ENCODE results near the gene MBD4.

DNA sequence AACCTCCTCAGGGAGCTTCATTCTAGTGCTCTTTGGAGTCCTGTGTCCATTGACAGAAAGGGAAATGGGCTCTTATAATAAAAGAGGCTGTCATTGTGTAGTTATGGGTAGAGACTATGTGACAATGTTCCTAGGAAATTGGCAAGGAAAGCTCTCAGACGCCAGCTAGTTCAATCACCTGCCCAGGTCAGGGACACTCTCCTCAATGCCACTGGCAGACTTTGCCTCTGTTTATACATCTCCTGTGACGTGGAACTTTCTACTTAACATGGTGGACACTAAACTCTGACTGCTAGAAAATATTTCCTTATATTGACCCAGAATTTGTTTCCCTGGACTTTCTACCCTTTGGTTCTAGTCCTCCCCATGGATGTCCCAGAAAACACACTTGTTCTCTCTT, 14.1 kb downstream of the MBD4 start:
- TF ChIP-seq POLR2A (IDR thresholded peaks at IDR 0.05): no peak
- TF ChIP-seq, protein P1, sequence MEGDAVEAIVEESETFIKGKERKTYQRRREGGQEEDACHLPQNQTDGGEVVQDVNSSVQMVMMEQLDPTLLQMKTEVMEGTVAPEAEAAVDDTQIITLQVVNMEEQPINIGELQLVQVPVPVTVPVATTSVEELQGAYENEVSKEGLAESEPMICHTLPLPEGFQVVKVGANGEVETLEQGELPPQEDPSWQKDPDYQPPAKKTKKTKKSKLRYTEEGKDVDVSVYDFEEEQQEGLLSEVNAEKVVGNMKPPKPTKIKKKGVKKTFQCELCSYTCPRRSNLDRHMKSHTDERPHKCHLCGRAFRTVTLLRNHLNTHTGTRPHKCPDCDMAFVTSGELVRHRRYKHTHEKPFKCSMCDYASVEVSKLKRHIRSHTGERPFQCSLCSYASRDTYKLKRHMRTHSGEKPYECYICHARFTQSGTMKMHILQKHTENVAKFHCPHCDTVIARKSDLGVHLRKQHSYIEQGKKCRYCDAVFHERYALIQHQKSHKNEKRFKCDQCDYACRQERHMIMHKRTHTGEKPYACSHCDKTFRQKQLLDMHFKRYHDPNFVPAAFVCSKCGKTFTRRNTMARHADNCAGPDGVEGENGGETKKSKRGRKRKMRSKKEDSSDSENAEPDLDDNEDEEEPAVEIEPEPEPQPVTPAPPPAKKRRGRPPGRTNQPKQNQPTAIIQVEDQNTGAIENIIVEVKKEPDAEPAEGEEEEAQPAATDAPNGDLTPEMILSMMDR (IDR thresholded peaks at IDR 0.05): no peak

Data from thyroid gland (tissue), 4 donors.